Cardiac muscle cell (in vitro differentiated cells and primary cell): ENCODE measurements around the gene BANK1. TPM values are rescaled to one million over a fixed set of nuclear protein-coding genes. Genes with fewer than 3 reads are reported as not detected.

ENCODE experiments used
- DNase-seq, 2 donors: peaks; one replicate each; pipeline versions ENCODE4 v3.0.0 to v3.0.0-alpha.2; 2010 to 2017; ENCODE audit warnings: low read depth in 1 of 2, low spot score in 1 of 2
- H3K27ac ChIP-seq: fragments of 200-600 bp; sonication (generic); 2 replicates; pipeline ENCODE4 v1.5.1; 2016
- H3K27me3 ChIP-seq: fragments of 200-600 bp; sonication (generic); 2 replicates; pipeline ENCODE4 v1.6.0; 2016; ENCODE audit warnings: control low read depth
- H3K36me3 ChIP-seq: fragments of 200-600 bp; sonication (generic); 2 replicates; pipeline ENCODE4 v1.5.1; 2016; ENCODE audit warnings: control low read depth
- H3K4me1 ChIP-seq: fragments of 200-600 bp; sonication (generic); 2 replicates; pipeline ENCODE4 v1.8.1; 2017; ENCODE audit warnings: low read depth, mild to moderate bottlenecking, mixed run types
- H3K4me3 ChIP-seq: fragments of 200-600 bp; sonication (generic); 2 replicates; pipeline ENCODE4 v1.5.1; 2016; ENCODE audit warnings: mild to moderate bottlenecking
- H3K9me3 ChIP-seq: fragments of 200-600 bp; sonication (generic); 2 replicates; pipeline ENCODE4 v1.5.1; 2017; ENCODE audit warnings: low read depth, mild to moderate bottlenecking, control low read depth
- CTCF ChIP-seq: IDR thresholded peaks from 2 replicates; pipeline ENCODE4 v1.5.1; 2012; ENCODE audit warnings: low read depth, mild to moderate bottlenecking, low read length
- polyA plus RNA-seq: library from polyadenylated mRNA; unstranded; fragments of >200 nt; fragmentation: Nextera tagmentation; extraction: Ambion mirVana; gene quantifications from 2 replicates; pipeline ENCODE4 v1.2.1, GENCODE V29; 2016
- total RNA-seq: library from RNA; depleted of rRNA; stranded (reverse); fragments of >200 nt; gene quantifications from 2 replicates; pipeline ENCODE4 v1.2.3, GENCODE V29; 2016

BANK1 gene
- total and polyA plus RNA-seq, 2 experiments from 2014 or later, result 0.27 to 0.46 TPM

- Histone ChIP-seq H3K27me3 (no peaks in the 10 kb centered on the region), H3K4me3 (no peak overlapping the region), H3K4me1 (peaks cover 5% of the 10 kb centered on the region), H3K9me3 (no peaks in the 10 kb centered on the region), H3K36me3 (no peaks in the 10 kb centered on the region), H3K27ac (no peak overlapping the region)
- DNase-seq, result peak; percentile 2 to 5
- TF ChIP-seq CTCF, result no peak
Measured at GRCh38 chr4:102036619-102037376, 246.3 kb downstream of the BANK1 start.

DNA sequence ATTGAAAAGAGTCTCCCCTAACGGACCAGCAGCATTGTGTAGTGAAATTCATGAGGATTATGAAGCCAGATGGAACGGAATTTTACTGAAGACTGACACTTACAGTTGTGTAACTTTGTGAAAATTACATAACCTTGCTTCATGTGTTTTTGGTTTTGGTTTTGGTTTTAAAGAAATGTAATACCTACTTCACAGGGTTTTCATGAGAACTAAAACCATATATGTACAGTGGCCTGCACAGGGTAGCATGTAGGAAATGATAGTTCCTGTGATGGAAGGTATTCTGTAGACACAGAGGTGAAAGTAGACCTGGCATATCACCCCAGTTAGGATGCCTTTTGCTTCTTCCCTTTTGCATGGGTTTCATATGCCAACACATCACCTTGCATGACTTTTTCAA is 247.0 kb downstream of the BANK1 start:
- Histone ChIP-seq H3K36me3 (no peaks in the 10 kb centered on the region), H3K4me3 (no peak overlapping the region), H3K27me3 (no peaks in the 10 kb centered on the region), H3K27ac (no peak overlapping the region), H3K4me1 (peaks cover 5% of the 10 kb centered on the region), H3K9me3 (no peaks in the 10 kb centered on the region)
- DNase-seq, result no peak
- TF ChIP-seq CTCF, result no peak

GRCh38 chr4:102042871-102043802 is 252.6 kb downstream of the BANK1 start:
- H3K9me3 ChIP-seq, result no peaks in the 10 kb centered on the region
- H3K36me3 ChIP-seq, result no peaks in the 10 kb centered on the region
- no peak overlapping the region for H3K4me3 ChIP-seq
- no peak for TF ChIP-seq CTCF
- DNase-seq, result no peak
- no peaks in the 10 kb centered on the region for H3K4me1 ChIP-seq
- H3K27ac ChIP-seq, result no peak overlapping the region
- no peaks in the 10 kb centered on the region for H3K27me3 ChIP-seq

GRCh38 chr4:102047616-102048015 is 257.1 kb downstream of the BANK1 start:
- no peaks in the 10 kb centered on the region for H3K9me3 ChIP-seq
- no peak overlapping the region for H3K4me3 ChIP-seq
- H3K36me3 ChIP-seq, result no peaks in the 10 kb centered on the region
- no peaks in the 10 kb centered on the region for H3K27me3 ChIP-seq
- no peak for TF ChIP-seq CTCF
- H3K27ac ChIP-seq, result no peak overlapping the region
- DNase-seq, result no peak
- no peaks in the 10 kb centered on the region for H3K4me1 ChIP-seq

DNA sequence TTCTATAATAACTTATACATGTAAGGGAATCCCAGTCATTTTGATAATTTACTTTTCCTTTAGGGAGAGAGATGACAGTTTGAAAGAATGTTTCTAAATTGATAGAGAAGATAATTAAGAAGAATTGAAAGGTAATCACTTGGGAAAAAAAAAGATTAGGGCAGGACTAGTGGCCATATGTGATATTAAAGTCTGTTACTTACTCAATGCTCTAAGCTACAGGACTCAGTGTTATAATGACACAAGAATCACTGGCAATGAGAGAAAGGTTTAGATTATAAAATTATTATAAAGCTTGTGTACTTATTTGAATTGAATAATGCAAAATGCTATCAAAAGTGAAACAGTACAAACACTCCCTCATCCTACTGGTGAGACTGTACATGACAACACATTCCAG is 265.3 kb downstream of the BANK1 start:
- H3K27ac ChIP-seq, result no peak overlapping the region
- TF ChIP-seq CTCF, result no peak
- no peaks in the 10 kb centered on the region for H3K9me3 ChIP-seq
- H3K4me1 ChIP-seq, result no peaks in the 10 kb centered on the region
- no peak overlapping the region for H3K4me3 ChIP-seq
- H3K36me3 ChIP-seq, result no peaks in the 10 kb centered on the region
- no peak for DNase-seq
- no peaks in the 10 kb centered on the region for H3K27me3 ChIP-seq
